ENCODE measurements around the gene TIMP2. TPM values are rescaled to one million over a fixed set of nuclear protein-coding genes. Genes with fewer than 3 reads are reported as not detected.
A peak's percentile ranks its signal among the peaks of the same experiment; 100 is the strongest.

Gene TIMP2
- total and polyA plus RNA-seq, 2 of the 4 experiments (the other 2 are of a cell fraction): 43.9 to 416 TPM

GRCh38 chr17:78920528-78920927 is 4.7 kb downstream of the TIMP2 start:
- no peak overlapping the region for H2BK5ac ChIP-seq (ENCODE audit: low read depth, low read length, poor library complexity, severe bottlenecking)
- peak overlapping the region; percentile 13; the same call in 1 of the 2 replicates for H3K4me2 ChIP-seq (ENCODE audit: low read depth, low read length)
- H4K5ac ChIP-seq (ENCODE audit: low read depth, low read length): no peak overlapping the region
- H3K18ac ChIP-seq (ENCODE audit: low read depth, low read length): no peak overlapping the region
- peaks cover 0 to 77% of the 10 kb centered on the region in 2 experiments; a peak in 3 of 4 replicates for H3K79me1 ChIP-seq (ENCODE audit: low read depth in 1 of 2, low read length in 2 of 2)
- no peak overlapping the region for H2BK20ac ChIP-seq (ENCODE audit: low read depth, low read length)
- in situ Hi-C loops (cut with MboI; ENCODE audit: low sequenced_read_pairs) (no loop called here), dilution Hi-C loops (cut with HindIII; ENCODE audit: low sequenced_read_pairs, unreplicated experiment) (no loop called here), intact Hi-C loops (cut with micrococcal nuclease) (no loop called here)
- H3K27me3 ChIP-seq (ENCODE audit: control insufficient read depth, insufficient read depth, low read length): no peaks in the 10 kb centered on the region
- no peak overlapping the region for H3K27ac ChIP-seq (ENCODE audit: insufficient read depth, low read length)
- H3K9me3 ChIP-seq (ENCODE audit: control insufficient read depth, insufficient read depth, low read length): no peaks in the 10 kb centered on the region
- H3K9ac ChIP-seq (ENCODE audit: low read depth, low read length): no peak overlapping the region
- CTCF ChIA-PET: no interaction called here
- peaks cover 11% of the 10 kb centered on the region for H3K36me3 ChIP-seq (ENCODE audit: control insufficient read depth, insufficient read depth, low read length)
- ATAC-seq (ENCODE audit: low read depth) (no peak), DNase-seq (no peak)
- no peak overlapping the region for H3K4me3 ChIP-seq (ENCODE audit: insufficient read depth, low read depth, low read length)
- H3K9me1 ChIP-seq (ENCODE audit: insufficient read depth, low read length): peaks cover 46% of the 10 kb centered on the region
- no peak overlapping the region for H4K8ac ChIP-seq (ENCODE audit: low read depth in 2 of 2, low read length in 2 of 2)
- peaks cover 86% of the 10 kb centered on the region for H4K20me1 ChIP-seq (ENCODE audit: insufficient read depth, low read length)
- no peak overlapping the region for H3K14ac ChIP-seq (replicated peaks; ENCODE audit: low read depth, low read length)
- H3K4ac ChIP-seq (ENCODE audit: low read depth, low read length): no peak overlapping the region
- H2BK120ac ChIP-seq (ENCODE audit: low read depth, low read length): no peak overlapping the region
- POLR2A ChIA-PET (ENCODE audit: unreplicated experiment): no interaction called here
- no peak overlapping the region for H2AFZ ChIP-seq (replicated peaks; ENCODE audit: low read length, poor library complexity)
- H3K56ac ChIP-seq (ENCODE audit: extremely low read depth, insufficient read depth, low read length): no peak overlapping the region
- no peak overlapping the region; the same call in 1 of the 2 replicates for H2AK5ac ChIP-seq (ENCODE audit: low read depth, low read length)
- no TSS peak for BruUV-seq (replicated peaks)
- peak overlapping the region; percentile 20; the same call in 1 of the 2 replicates for H3K23ac ChIP-seq (ENCODE audit: low read depth, low read length)
- H4K91ac ChIP-seq (ENCODE audit: insufficient read depth, low read depth, low read length): no peak overlapping the region
- 63% methylated on average over 1 of the region's 8 CpGs; no CpG with 5 or more reads in 1 of the 2 experiments for WGBS, 2 experiments (ENCODE audit: extremely low coverage in 2 of 2, insufficient read length in 1 of 2)
- H3K4me1 ChIP-seq (ENCODE audit: control insufficient read depth, insufficient read depth, low read length): peaks cover 43% of the 10 kb centered on the region
- no peak overlapping the region for H2BK15ac ChIP-seq (ENCODE audit: low read depth, low read length)
- no peak for TF ChIP-seq CEBPB (IDR thresholded peaks at IDR 0.05; ENCODE audit: low read depth, low read length)
- TF ChIP-seq RCOR1 (IDR thresholded peaks at IDR 0.05; ENCODE audit: insufficient replicate concordance, low read length): no peak
- no peak for TF ChIP-seq RAD21 (IDR thresholded peaks at IDR 0.05; ENCODE audit: low read length)
- no peak for TF ChIP-seq ELK1 (IDR thresholded peaks at IDR 0.05; ENCODE audit: borderline replicate concordance, low read depth, low read length)
- H2AK9ac ChIP-seq (replicated peaks; ENCODE audit: low read depth, low read length, poor library complexity): peak overlapping the region; percentile 73
